DOHH2 (cell line): Measurements from ENCODE around the gene MRPL50.

Source experiments
- CTCF ChIP-seq: fragments of 200-600 bp; sonication (generic); IDR thresholded peaks from one replicate; pipeline ENCODE4 v1.5.1; 2014; ENCODE audit warnings: antibody characterized with exemption, mild to moderate bottlenecking, low read depth, low read length; ENCODE audit not compliant: poor library complexity, severe bottlenecking
- EZH2phosphoT487 ChIP-seq: fragments of 200-600 bp; sonication (generic); IDR thresholded peaks from 2 replicates; pipeline ENCODE4 v1.6.1; 2017; ENCODE audit warnings: borderline replicate concordance, mild to moderate bottlenecking, antibody characterized with exemption, low read length, moderate library complexity, mixed read lengths

DNA sequence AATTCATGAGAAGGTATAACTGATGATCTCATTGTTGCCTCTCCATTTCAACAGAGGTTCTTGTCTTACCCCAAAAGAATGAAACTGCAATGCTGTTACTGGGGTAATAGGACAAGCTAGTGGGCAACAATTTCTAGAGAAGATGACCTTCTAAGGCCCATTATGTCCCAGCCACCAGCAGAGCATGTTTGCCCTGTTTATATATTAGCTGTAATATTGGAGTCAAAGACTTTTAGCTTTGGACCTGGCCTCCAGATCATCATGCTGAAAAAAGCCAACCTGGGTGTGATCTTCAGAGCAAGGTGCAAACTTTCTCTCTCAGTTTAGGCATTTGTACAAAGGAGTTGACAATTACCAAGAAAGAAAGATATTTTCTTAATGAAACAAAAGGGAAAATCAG is 33.8 kb upstream of the MRPL50 start:
- TF ChIP-seq CTCF (no peak), EZH2phosphoT487 (no peak)
